ENCODE data around the gene HSD11B2. TPM values are rescaled to one million over a fixed set of nuclear protein-coding genes. Genes with fewer than 3 reads are reported as not detected.

HSD11B2 gene
- total and polyA plus RNA-seq, 2 of the 8 experiments (the other 6 are each of a cell fraction or from before 2014, with no cell fraction given) = 28.7 to 32.9 TPM

DNA sequence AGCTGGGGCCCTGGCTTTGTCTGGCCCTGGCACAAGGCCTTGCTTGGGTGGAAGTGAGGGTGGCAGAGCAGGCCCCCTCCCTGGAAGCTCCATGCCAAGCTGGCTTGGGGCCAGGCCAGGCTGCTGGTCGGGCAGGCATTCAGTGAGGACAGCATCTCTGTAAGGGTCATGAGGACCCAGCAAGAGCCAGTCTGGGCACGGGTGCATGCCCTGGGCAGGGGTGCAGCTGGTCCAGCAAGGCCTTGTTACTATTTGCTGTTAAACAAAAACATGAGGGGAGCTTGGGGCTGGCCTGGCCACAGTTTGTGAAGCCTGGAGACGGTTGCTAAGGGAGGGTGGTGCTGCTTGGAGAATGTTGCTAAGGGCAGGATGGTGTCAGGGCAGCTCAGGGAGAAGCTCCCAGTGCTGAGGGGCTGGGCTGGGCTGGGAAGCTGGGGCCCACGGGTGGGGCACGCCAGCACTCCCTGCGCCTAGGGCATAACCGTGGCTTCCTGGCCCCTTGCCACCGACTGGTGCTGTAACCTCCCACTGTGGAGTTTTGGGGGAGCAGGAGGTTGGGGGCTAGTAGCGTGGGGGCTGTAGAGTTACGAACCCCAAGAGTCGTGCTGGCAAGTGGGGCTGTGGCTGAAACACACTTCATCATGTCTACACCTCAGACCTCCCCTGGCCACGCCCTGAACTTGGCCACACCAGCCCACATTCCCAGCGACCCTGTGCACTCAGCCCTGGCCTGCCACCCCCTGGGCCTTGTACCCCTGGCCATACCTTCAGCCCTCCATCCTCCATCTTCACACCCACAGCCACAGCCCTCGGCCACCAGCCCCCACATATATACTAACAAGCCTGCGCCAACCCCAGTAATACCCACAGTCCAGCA is 39.3 kb upstream of the HSD11B2 start (continued):
- no peak for TF ChIP-seq SIX5 (IDR thresholded peaks at IDR 0.05; ENCODE audit: low read depth, low read length)
